Measurements from ENCODE around the gene PLBD1.

The PLBD1 gene

GRCh38 chr12:14588571-14588970 lies 20.9 kb upstream of the PLBD1 start:
- DNase-seq (ENCODE audit: low read depth in 1 of 2, low spot score in 1 of 2) = no peak
- no peak overlapping the region for H3K27ac ChIP-seq (replicated peaks)
- no peak overlapping the region for H3K4me3 ChIP-seq (replicated peaks; ENCODE audit: insufficient read depth, low read length)
- no peaks in the 10 kb centered on the region for H3K27me3 ChIP-seq (ENCODE audit: insufficient read depth, poor library complexity, severe bottlenecking)
- TF ChIP-seq CTCF (IDR thresholded peaks at IDR 0.05; ENCODE audit: insufficient read depth, low read length) (no peak), GABPA (IDR thresholded peaks at IDR 0.05; ENCODE audit: low read depth) (no peak), SPI1 (IDR thresholded peaks at IDR 0.05; ENCODE audit: borderline replicate concordance, low read depth) (no peak), POLR2AphosphoS5 (IDR thresholded peaks at IDR 0.05; ENCODE audit: low read depth) (no peak)
- TF ChIP-seq, protein P1, sequence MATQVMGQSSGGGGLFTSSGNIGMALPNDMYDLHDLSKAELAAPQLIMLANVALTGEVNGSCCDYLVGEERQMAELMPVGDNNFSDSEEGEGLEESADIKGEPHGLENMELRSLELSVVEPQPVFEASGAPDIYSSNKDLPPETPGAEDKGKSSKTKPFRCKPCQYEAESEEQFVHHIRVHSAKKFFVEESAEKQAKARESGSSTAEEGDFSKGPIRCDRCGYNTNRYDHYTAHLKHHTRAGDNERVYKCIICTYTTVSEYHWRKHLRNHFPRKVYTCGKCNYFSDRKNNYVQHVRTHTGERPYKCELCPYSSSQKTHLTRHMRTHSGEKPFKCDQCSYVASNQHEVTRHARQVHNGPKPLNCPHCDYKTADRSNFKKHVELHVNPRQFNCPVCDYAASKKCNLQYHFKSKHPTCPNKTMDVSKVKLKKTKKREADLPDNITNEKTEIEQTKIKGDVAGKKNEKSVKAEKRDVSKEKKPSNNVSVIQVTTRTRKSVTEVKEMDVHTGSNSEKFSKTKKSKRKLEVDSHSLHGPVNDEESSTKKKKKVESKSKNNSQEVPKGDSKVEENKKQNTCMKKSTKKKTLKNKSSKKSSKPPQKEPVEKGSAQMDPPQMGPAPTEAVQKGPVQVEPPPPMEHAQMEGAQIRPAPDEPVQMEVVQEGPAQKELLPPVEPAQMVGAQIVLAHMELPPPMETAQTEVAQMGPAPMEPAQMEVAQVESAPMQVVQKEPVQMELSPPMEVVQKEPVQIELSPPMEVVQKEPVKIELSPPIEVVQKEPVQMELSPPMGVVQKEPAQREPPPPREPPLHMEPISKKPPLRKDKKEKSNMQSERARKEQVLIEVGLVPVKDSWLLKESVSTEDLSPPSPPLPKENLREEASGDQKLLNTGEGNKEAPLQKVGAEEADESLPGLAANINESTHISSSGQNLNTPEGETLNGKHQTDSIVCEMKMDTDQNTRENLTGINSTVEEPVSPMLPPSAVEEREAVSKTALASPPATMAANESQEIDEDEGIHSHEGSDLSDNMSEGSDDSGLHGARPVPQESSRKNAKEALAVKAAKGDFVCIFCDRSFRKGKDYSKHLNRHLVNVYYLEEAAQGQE (IDR thresholded peaks at IDR 0.05; ENCODE audit: insufficient replicate concordance, low read depth) = no peak

DNA sequence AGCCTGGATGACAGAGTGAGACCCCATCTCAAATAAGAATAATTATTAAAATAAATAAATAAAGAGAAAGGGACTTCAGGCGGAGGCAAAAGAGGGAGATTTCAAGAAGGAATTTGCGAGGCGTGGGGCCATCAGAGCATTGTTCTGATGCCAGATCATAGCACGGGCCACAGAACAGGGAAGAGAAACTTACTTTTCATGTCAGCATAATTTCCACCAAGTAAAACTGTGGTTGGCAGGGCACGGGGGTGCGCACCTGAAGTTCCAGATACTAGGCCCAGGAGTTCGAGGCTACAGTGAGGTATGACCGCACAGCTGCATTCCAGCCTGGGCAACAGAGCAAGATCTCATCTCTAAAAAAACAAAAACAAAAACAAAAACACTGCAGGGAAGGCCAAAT lies 11.0 kb upstream of the PLBD1 start:
- DNase-seq (ENCODE audit: low read depth in 1 of 2, low spot score in 1 of 2) = no peak
- no peak overlapping the region for H3K27ac ChIP-seq (replicated peaks)
- H3K27me3 ChIP-seq (ENCODE audit: insufficient read depth, poor library complexity, severe bottlenecking) = no peaks in the 10 kb centered on the region
- TF ChIP-seq, protein P1 (IDR thresholded peaks at IDR 0.05; ENCODE audit: insufficient replicate concordance, low read depth) = no peak
- TF ChIP-seq CTCF (IDR thresholded peaks at IDR 0.05; ENCODE audit: insufficient read depth, low read length) (no peak), POLR2AphosphoS5 (IDR thresholded peaks at IDR 0.05; ENCODE audit: low read depth) (no peak), SPI1 (IDR thresholded peaks at IDR 0.05; ENCODE audit: borderline replicate concordance, low read depth) (no peak), GABPA (IDR thresholded peaks at IDR 0.05; ENCODE audit: low read depth) (no peak)
- H3K4me3 ChIP-seq (replicated peaks; ENCODE audit: insufficient read depth, low read length) = no peak overlapping the region

DNA sequence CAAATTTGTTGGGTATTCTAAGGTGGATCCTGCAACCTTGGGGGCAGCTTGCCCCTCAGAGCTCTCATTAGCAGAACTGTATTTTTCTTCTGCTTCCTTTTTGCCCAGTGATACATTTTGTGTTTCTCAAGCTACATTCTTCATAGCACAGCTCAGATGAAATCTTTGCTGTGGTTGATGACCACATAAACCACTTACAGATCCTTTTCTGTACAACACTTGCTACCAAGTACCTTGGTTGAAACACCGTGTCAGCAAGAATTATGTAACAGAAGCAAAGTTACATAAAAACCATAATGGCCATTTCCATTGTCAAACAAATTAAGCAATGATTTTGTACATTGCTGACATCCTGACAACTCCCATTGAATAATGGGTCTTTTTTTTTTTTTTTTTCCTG lies 9.7 kb upstream of the PLBD1 start:
- Histone ChIP-seq H3K27ac (replicated peaks) (no peak overlapping the region; the same call in 1 of the 2 replicates), H3K4me3 (replicated peaks; ENCODE audit: insufficient read depth, low read length) (no peak overlapping the region), H3K27me3 (ENCODE audit: insufficient read depth, poor library complexity, severe bottlenecking) (no peaks in the 10 kb centered on the region)
- DNase-seq (ENCODE audit: low read depth in 1 of 2, low spot score in 1 of 2) = peak; percentile 90 to 98
- TF ChIP-seq POLR2AphosphoS5 (IDR thresholded peaks at IDR 0.05; ENCODE audit: low read depth) (peak; percentile 90), GABPA (IDR thresholded peaks at IDR 0.05; ENCODE audit: low read depth) (0 out of 2 replicates have a peak, but pooled peaks have one; percentile 36), SPI1 (IDR thresholded peaks at IDR 0.05; ENCODE audit: borderline replicate concordance, low read depth) (peak; percentile 24; the same call in 1 of the 2 replicates)
- TF ChIP-seq, protein P1 (IDR thresholded peaks at IDR 0.05; ENCODE audit: insufficient replicate concordance, low read depth) = no peak
